GM23248 (cell line): Measurements from ENCODE around the gene PAPOLG.

Experiments
- EZH2 ChIP-seq: fragments of 200-600 bp; sonication (generic); IDR thresholded peaks from 2 replicates; pipeline ENCODE4 v1.6.1; 2018; ENCODE audit warnings: antibody characterized with exemption, mild to moderate bottlenecking; ENCODE audit not compliant: insufficient read depth, poor library complexity, severe bottlenecking
- EZH2phosphoT487 ChIP-seq: fragments of 200-600 bp; sonication (generic); IDR thresholded peaks from 2 replicates; pipeline ENCODE4 v1.6.1; 2018; ENCODE audit warnings: antibody characterized with exemption, moderate library complexity, mild to moderate bottlenecking, low read depth; ENCODE audit not compliant: insufficient read depth

DNA sequence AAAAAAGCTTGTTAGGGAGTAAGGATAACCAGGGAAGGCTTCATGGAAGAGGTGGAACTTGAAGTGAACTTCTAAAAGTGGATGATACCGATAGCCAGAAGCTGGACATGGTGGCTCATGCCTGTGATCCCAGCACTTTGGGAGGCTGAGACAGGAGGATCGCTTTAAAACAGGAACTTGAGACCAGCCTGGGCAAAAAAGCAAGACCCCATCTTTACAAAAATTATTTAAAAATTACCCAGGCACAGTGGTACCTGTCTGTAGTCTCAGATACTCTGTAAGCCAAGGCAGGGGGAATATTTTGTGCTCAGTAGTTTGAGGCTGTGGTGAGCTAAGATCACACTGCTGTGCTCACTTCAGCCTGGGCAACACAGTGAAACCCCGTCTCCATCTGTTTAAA is 10.2 kb downstream of the PAPOLG start:
- TF ChIP-seq EZH2 (no peak), EZH2phosphoT487 (no peak)
